Coronary artery (tissue), 2 donors: ENCODE results near the gene CERS6.
A peak's percentile ranks its signal among the peaks of the same experiment; 100 is the strongest.
"Not testable (repeated sequence)": the region's sequence is repeated elsewhere in the genome, so short reads cannot be mapped to it uniquely, and the experiment has no call there.

ENCODE experiments used
- DNase-seq: peaks from one replicate; pipeline ENCODE4 v3.0.0-alpha.2; 2017; ENCODE audit warnings: low spot score
- H3K27ac ChIP-seq, 2 donors: fragments of 200-600 bp; sonication (generic); one replicate each; pipeline ENCODE4 v1.5.1; 2016 to 2019
- H3K4me3 ChIP-seq: fragments of 200-600 bp; sonication (generic); 2 replicates; pipeline ENCODE4 v1.5.1; 2016; ENCODE audit warnings: mild to moderate bottlenecking, moderate library complexity
- CTCF ChIP-seq: fragments of 200-600 bp; sonication (generic); IDR thresholded peaks from one replicate; pipeline ENCODE4 v1.5.1; 2019; ENCODE audit warnings: antibody characterized with exemption

The CERS6 gene

GRCh38 chr2:168652997-168653921 lies 197.2 kb downstream of the CERS6 start:
- no peak for DNase-seq
- no peak overlapping the region for H3K4me3 ChIP-seq
- H3K27ac ChIP-seq, result peak overlapping the region in 1 of 2 donors; percentile 3
- TF ChIP-seq CTCF, result no peak

GRCh38 chr2:168654705-168655104 lies 198.6 kb downstream of the CERS6 start:
- H3K27ac ChIP-seq, result no peak overlapping the region
- no peak for TF ChIP-seq CTCF

GRCh38 chr2:168655207-168655606 lies 199.1 kb downstream of the CERS6 start:
- H3K4me3 ChIP-seq, result no peak overlapping the region
- TF ChIP-seq CTCF, result no peak
- no peak for DNase-seq
- H3K27ac ChIP-seq, result no peak overlapping the region

More at GRCh38 chr2:168654705-168655104, 198.6 kb downstream of the CERS6 start:
- no peak for DNase-seq
- no peak overlapping the region for H3K4me3 ChIP-seq

- not testable (repeated sequence) for H3K27ac ChIP-seq, H3K4me3 ChIP-seq, DNase-seq
Observed at GRCh38 chr2:168657378-168657777, 201.3 kb downstream of the CERS6 start.

- TF ChIP-seq CTCF, result no peak
- no peak for DNase-seq
- Histone ChIP-seq H3K4me3 (no peak overlapping the region), H3K27ac (no peak overlapping the region)
Observed at GRCh38 chr2:168658706-168659105, 202.6 kb downstream of the CERS6 start.

- Histone ChIP-seq H3K4me3 (no peak overlapping the region), H3K27ac (no peak overlapping the region)
- no peak for TF ChIP-seq CTCF
- no peak for DNase-seq
Observed at GRCh38 chr2:168660870-168661862, 205.1 kb downstream of the CERS6 start.

GRCh38 chr2:168661863-168662256 lies 205.8 kb downstream of the CERS6 start:
- no peak overlapping the region for H3K4me3 ChIP-seq
- TF ChIP-seq CTCF, result no peak

More at GRCh38 chr2:168661863-168662256, 205.8 kb downstream of the CERS6 start:
- DNase-seq, result no peak
- H3K27ac ChIP-seq, result no peak overlapping the region
